Brain microvascular endothelial cell (primary cell): ENCODE data around the gene PIEZO2.

Experiments used
- DNase-seq: peaks from one replicate; pipeline ENCODE4 v3.0.0-alpha.2; 2020
- H3K27ac ChIP-seq: fragments of 250-450 bp; sonication (Bioruptor Pico); 2 replicates; pipeline ENCODE4 v1.5.1; 2020; ENCODE audit warnings: mild to moderate bottlenecking, moderate library complexity
- H3K27me3 ChIP-seq: fragments of 250-450 bp; sonication (Bioruptor Pico); replicated peaks from 2 replicates; pipeline ENCODE4 v1.5.1; 2020; ENCODE audit warnings: mild to moderate bottlenecking
- H3K36me3 ChIP-seq: fragments of 250-450 bp; sonication (Bioruptor Pico); replicated peaks from 2 replicates; pipeline ENCODE4 v1.5.1; 2020; ENCODE audit warnings: mild to moderate bottlenecking
- H3K4me3 ChIP-seq: 2 replicates; pipeline ENCODE4 v1.5.1; 2011; ENCODE audit warnings: low read depth, mild to moderate bottlenecking, control low read depth, low read length, moderate library complexity
- in situ Hi-C: cut with HindIII; loops from 2 replicates; pipeline ENCODE4 v1.10.0; 2017; ENCODE audit warnings: low sequenced_read_pairs, low pct_ligation_motif_present
- TF ChIP-seq, protein P1 (sequence below): IDR thresholded peaks from 2 replicates; pipeline ENCODE4 v1.5.1; 2011; ENCODE audit warnings: low read depth, mild to moderate bottlenecking, moderate library complexity, low read length, control low read depth, inconsistent platforms; ENCODE audit errors: missing control alignments

PIEZO2 gene

DNA sequence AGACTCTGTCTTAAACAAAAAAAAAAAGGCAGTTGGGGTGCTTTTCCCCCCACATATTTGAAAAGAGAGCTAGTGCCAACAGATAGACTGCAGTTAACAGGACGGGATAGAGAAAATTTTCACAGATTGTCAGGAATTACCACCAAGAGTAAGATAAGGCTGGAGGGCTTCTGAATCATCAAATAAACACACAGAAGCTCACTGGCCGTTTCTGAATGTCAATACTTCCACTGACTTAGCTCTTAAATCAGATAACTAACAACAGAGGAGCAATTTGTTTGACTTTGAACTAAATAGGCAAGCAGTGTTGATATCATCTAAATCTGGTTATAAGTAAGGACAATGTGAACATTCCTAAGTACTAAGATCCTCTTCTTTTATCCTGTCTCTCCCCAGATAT is 34.7 kb downstream of the PIEZO2 start:
- in situ Hi-C loops = no loop called here
- DNase-seq = peak; percentile 73
- Histone ChIP-seq H3K4me3 (no peak overlapping the region), H3K36me3 (no peaks in the 10 kb centered on the region), H3K27ac (peak overlapping the region; percentile 82), H3K27me3 (no peaks in the 10 kb centered on the region)
- TF ChIP-seq, protein P1, sequence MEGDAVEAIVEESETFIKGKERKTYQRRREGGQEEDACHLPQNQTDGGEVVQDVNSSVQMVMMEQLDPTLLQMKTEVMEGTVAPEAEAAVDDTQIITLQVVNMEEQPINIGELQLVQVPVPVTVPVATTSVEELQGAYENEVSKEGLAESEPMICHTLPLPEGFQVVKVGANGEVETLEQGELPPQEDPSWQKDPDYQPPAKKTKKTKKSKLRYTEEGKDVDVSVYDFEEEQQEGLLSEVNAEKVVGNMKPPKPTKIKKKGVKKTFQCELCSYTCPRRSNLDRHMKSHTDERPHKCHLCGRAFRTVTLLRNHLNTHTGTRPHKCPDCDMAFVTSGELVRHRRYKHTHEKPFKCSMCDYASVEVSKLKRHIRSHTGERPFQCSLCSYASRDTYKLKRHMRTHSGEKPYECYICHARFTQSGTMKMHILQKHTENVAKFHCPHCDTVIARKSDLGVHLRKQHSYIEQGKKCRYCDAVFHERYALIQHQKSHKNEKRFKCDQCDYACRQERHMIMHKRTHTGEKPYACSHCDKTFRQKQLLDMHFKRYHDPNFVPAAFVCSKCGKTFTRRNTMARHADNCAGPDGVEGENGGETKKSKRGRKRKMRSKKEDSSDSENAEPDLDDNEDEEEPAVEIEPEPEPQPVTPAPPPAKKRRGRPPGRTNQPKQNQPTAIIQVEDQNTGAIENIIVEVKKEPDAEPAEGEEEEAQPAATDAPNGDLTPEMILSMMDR = no peak

DNA sequence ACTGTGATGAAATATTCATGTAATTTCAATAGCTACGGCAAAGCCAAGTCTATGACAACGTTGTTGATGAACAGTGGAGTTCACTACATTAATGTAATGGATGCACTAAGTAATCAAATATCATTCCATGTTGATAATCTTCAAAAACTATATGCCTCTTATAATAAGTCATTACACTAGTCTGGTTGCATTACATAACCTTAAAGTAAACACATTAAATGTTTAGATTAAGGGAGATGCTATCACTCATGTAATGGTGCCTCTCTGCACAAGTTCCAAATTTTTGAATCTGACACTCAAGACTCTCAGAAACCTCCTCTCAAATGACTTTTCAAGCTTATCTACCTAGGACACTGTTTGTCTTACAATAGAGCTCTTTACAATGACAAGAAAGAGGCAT is 35.4 kb downstream of the PIEZO2 start:
- in situ Hi-C loops = no loop called here
- DNase-seq = no peak
- Histone ChIP-seq H3K27me3 (no peaks in the 10 kb centered on the region), H3K27ac (no peak overlapping the region), H3K4me3 (no peak overlapping the region), H3K36me3 (no peaks in the 10 kb centered on the region)
- TF ChIP-seq, protein P1 = no peak

DNA sequence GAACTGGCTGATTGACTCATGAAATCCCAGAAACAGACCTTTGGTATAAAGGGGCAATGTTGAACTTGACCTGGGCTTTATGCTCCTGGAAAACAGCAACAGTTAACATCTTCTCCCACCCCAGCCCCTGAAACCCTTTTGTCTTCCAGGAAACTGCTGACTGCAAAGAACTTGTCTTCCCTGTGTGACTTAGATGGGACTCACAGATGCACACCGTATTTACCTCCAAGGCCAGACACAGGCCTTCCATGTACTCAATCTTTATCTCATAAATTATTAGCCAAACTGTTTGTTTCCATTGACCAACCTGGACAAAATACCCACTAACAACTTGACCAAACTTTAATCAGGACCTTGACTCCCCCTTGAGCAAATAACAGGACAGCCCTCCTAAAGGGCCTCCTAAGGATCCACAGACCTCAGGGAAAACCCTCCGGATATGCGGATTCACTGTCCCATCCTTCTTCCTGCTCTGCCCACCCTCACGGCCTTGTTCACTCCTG is 36.3 kb downstream of the PIEZO2 start:
- Histone ChIP-seq H3K27ac (no peak overlapping the region), H3K4me3 (no peak overlapping the region), H3K27me3 (no peaks in the 10 kb centered on the region), H3K36me3 (no peaks in the 10 kb centered on the region)
- TF ChIP-seq, protein P1 = no peak
- DNase-seq = no peak
- in situ Hi-C loops = no loop called here

DNA sequence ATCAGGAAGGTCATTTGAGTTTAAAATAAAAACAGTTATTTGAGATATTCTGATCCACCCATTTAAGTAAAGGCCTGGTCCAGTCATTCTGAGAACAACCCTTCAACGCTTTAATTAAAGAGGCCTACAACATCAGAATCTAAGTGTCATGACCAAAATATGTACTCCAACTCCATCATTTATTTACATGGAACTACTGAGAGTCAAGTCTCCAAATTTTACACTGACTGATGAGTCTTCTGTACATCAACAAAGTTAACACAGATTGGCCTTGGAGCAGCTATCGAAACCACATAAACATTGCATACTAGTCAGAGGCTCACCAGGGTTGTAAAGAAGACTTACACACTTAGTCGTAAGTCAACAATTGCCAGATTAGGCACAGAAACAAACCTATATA is 37.1 kb downstream of the PIEZO2 start:
- DNase-seq = peak; percentile 19
- no peak overlapping the region for H3K27ac ChIP-seq
- TF ChIP-seq, protein P1 = no peak
- in situ Hi-C loops = no loop called here
- H3K36me3 ChIP-seq = no peaks in the 10 kb centered on the region
- no peaks in the 10 kb centered on the region for H3K27me3 ChIP-seq
- H3K4me3 ChIP-seq = no peak overlapping the region

DNA sequence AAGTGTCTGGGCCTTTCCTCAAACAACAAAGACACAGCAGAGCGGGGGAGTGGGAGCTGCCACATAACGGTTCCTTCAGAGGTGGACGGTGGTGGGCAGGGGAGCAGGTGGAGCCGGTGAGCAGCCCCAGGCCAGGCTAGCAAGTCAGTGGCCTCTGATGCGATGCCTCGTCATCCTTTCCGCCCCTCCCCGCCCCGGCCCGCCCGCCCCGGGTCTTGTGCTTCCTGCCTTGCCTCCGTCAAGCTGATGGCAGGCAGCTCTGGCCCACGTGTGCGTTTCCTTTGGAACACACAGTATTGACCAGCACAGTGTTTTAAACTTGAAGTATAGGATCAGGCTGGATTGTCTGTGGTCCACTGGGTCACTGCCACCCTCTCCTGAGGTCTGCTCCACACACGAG is 38.9 kb downstream of the PIEZO2 start:
- no peak overlapping the region for H3K4me3 ChIP-seq
- in situ Hi-C loops = no loop called here
- TF ChIP-seq, protein P1 = no peak
- no peaks in the 10 kb centered on the region for H3K36me3 ChIP-seq
- no peak overlapping the region for H3K27ac ChIP-seq
- H3K27me3 ChIP-seq = no peaks in the 10 kb centered on the region
- no peak for DNase-seq

DNA sequence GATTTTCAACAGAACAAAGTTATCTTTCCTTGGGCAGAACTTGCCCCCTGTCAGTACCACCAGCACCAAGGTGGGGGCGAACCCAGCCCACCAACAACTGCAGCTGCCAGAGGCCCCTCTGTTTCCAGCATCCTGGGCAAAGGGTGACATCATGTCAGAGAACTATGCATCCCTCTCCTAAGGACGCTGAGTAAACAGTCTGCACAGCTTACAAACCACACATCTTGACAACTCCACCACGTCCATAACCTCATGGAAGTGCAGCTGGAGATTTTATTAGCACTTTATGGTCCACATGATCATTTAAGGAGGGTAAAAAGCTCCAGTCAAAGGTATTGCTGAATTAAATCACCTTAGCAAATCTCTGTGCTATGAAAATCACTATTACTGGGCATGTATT is 40.4 kb downstream of the PIEZO2 start:
- Histone ChIP-seq H3K27ac (no peak overlapping the region), H3K36me3 (no peaks in the 10 kb centered on the region), H3K4me3 (no peak overlapping the region), H3K27me3 (no peaks in the 10 kb centered on the region)
- in situ Hi-C loops = no loop called here
- TF ChIP-seq, protein P1 = no peak
- peak; percentile 13 for DNase-seq
